Posterior vena cava (tissue), 2 donors: ENCODE measurements around the gene C2orf76. TPM values are rescaled to one million over a fixed set of nuclear protein-coding genes. Genes with fewer than 3 reads are reported as not detected.
"Not testable (repeated sequence)": the region's sequence is repeated elsewhere in the genome, so short reads cannot be mapped to it uniquely, and the experiment has no call there.

ENCODE experiments used
- DNase-seq: peaks from one replicate; pipeline ENCODE4 v3.0.0-alpha.2; 2020; ENCODE audit warnings: low spot score
- intact Hi-C, 2 donors: fragments of 100-400 bp; cut with DNase I; formaldehyde crosslinking; loops; one replicate each; pipeline versions ENCODE4 v1.14.1 to v1.14.2; 2022 to 2023
- total RNA-seq, 2 donors: library from RNA; stranded (reverse); fragmentation: NEBNext Ultra II Directional; extraction: Animal tissue kit (Norgen Biotek cat#: 25700); gene quantifications; one replicate each; pipeline ENCODE4 v1.2.1, GENCODE V29; 2021
- donor health status: DM: yes; HTN: yes; CAD: no.
- donor health status: DM: yes; HTN: yes; CAD: no.

Gene C2orf76
- total RNA-seq, 2 donors from 2014 or later: 9.2 to 12.1 TPM

- no peak for DNase-seq
- intact Hi-C loops: no loop called here
Measured at GRCh38 chr2:119383410-119384140, 16.9 kb upstream of the C2orf76 start.

- no peak for DNase-seq
- intact Hi-C loops: no loop called here
Measured at GRCh38 chr2:119378566-119378965, 11.9 kb upstream of the C2orf76 start.

GRCh38 chr2:119377993-119378345 is 11.3 kb upstream of the C2orf76 start:
- DNase-seq: no peak
- intact Hi-C loops: loop anchor here in 1 of 2 donors (1.0 kb wide), 1 partner anchor 22 kb away; no protein-coding TSS in a partner anchor

GRCh38 chr2:119377294-119377992 is 10.8 kb upstream of the C2orf76 start:
- intact Hi-C loops: loop anchor here in 1 of 2 donors (1.0 kb wide), 1 partner anchor 23 kb away; no protein-coding TSS in a partner anchor
- no peak for DNase-seq

GRCh38 chr2:119376810-119377209 is 10.2 kb upstream of the C2orf76 start:
- DNase-seq: no peak
- intact Hi-C loops: loop anchor here in 1 of 2 donors (1.0 kb wide), 1 partner anchor 23 kb away; no protein-coding TSS in a partner anchor

- intact Hi-C loops, DNase-seq: not testable (repeated sequence)
Measured at GRCh38 chr2:119376406-119376805, 9.8 kb upstream of the C2orf76 start.

GRCh38 chr2:119373907-119374745 is 7.5 kb upstream of the C2orf76 start:
- DNase-seq, intact Hi-C loops: not testable (repeated sequence)

- intact Hi-C loops: no loop called here
- DNase-seq: no peak
Measured at GRCh38 chr2:119372778-119373568, 6.3 kb upstream of the C2orf76 start.

- intact Hi-C loops: no loop called here
- DNase-seq: no peak
Measured at GRCh38 chr2:119371111-119371510, 4.5 kb upstream of the C2orf76 start.

- no peak for DNase-seq
- intact Hi-C loops: no loop called here
Measured at GRCh38 chr2:119369845-119370244, 3.2 kb upstream of the C2orf76 start.

GRCh38 chr2:119367472-119368099 is 952 bp upstream of the C2orf76 start:
- DNase-seq: peak; percentile 85
- intact Hi-C loops: no loop called here

- intact Hi-C loops: no loop called here
- no peak for DNase-seq
Measured at GRCh38 chr2:119366161-119366648, 429 bp downstream of the C2orf76 start.

- intact Hi-C loops: no loop called here
- DNase-seq: no peak
Measured at GRCh38 chr2:119365436-119365835, 1.2 kb downstream of the C2orf76 start.

- no peak for DNase-seq
- intact Hi-C loops: no loop called here
Measured at GRCh38 chr2:119364798-119365197, 1.8 kb downstream of the C2orf76 start.

- DNase-seq: no peak
- intact Hi-C loops: no loop called here
Measured at GRCh38 chr2:119360423-119360966, 6.1 kb downstream of the C2orf76 start.

- no peak for DNase-seq
- intact Hi-C loops: no loop called here
Measured at GRCh38 chr2:119359774-119360173, 6.9 kb downstream of the C2orf76 start.

GRCh38 chr2:119354860-119355259 is 11.8 kb downstream of the C2orf76 start:
- intact Hi-C loops: no loop called here
- DNase-seq: no peak

- intact Hi-C loops: no loop called here
- DNase-seq: no peak
Measured at GRCh38 chr2:119352357-119352756, 14.3 kb downstream of the C2orf76 start.
